HL-60 (cell line): ENCODE measurements around the gene GDF15.

Experiments used
- DNase-seq, 2 experiments: peaks; one replicate each; pipeline ENCODE4 v3.0.0-alpha.2; 2010 to 2020; ENCODE audit warnings: low read depth in 1 of 2, low spot score in 1 of 2
- H3K27ac ChIP-seq: fragments of 250-450 bp; sonication (Bioruptor Pico); replicated peaks from 2 replicates; pipeline ENCODE4 v1.5.1; 2020; ENCODE audit warnings: mild to moderate bottlenecking, moderate library complexity
- H3K27me3 ChIP-seq: fragments of 250-450 bp; sonication (Bioruptor Pico); 2 replicates; pipeline ENCODE4 v1.5.1; 2021; ENCODE audit warnings: mild to moderate bottlenecking, moderate library complexity; ENCODE audit not compliant: insufficient read depth, poor library complexity, severe bottlenecking
- H3K4me3 ChIP-seq: replicated peaks from 2 replicates; pipeline ENCODE4 v1.5.1; 2011; ENCODE audit warnings: mild to moderate bottlenecking, control low read depth, low read length; ENCODE audit not compliant: insufficient read depth
- GABPA ChIP-seq: IDR thresholded peaks from 2 replicates; pipeline ENCODE4 v1.6.1; 2012; ENCODE audit warnings: low read depth
- POLR2AphosphoS5 ChIP-seq: IDR thresholded peaks from 2 replicates; pipeline ENCODE4 v1.6.1; 2012; ENCODE audit warnings: low read depth
- SPI1 ChIP-seq: IDR thresholded peaks from 2 replicates; pipeline ENCODE4 v1.6.1; 2012; ENCODE audit warnings: low read depth, mild to moderate bottlenecking, borderline replicate concordance
- TF ChIP-seq, protein P1 (sequence below): IDR thresholded peaks from 2 replicates; pipeline ENCODE4 v1.6.1; 2012; ENCODE audit warnings: low read depth; ENCODE audit not compliant: insufficient replicate concordance
- TF ChIP-seq, protein P2 (sequence below): IDR thresholded peaks from one replicate; pipeline ENCODE4 v1.5.1; 2011; ENCODE audit warnings: low read length, control low read depth, inconsistent platforms; ENCODE audit not compliant: insufficient read depth

GDF15 gene

DNA sequence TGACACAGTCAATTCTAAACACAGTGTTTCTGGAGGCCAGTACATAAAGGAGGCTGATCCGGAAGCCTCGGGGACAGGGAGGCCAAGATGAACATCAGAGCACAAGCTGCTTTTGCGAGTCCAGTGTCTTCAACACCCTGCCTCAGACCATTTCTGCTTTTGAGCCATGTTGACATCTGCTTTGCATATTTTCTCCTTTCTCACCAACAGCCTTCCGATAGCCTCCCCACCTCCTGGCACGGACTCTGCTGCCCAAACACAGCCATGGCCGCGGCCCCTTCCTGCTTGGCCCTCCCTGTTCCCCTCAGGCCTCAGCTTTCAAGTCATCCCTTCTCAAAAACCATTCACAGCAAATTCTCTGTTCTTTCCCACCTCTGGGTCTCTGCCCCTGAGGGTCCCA lies 7.9 kb downstream of the GDF15 start:
- no peak for TF ChIP-seq GABPA
- TF ChIP-seq, protein P1, sequence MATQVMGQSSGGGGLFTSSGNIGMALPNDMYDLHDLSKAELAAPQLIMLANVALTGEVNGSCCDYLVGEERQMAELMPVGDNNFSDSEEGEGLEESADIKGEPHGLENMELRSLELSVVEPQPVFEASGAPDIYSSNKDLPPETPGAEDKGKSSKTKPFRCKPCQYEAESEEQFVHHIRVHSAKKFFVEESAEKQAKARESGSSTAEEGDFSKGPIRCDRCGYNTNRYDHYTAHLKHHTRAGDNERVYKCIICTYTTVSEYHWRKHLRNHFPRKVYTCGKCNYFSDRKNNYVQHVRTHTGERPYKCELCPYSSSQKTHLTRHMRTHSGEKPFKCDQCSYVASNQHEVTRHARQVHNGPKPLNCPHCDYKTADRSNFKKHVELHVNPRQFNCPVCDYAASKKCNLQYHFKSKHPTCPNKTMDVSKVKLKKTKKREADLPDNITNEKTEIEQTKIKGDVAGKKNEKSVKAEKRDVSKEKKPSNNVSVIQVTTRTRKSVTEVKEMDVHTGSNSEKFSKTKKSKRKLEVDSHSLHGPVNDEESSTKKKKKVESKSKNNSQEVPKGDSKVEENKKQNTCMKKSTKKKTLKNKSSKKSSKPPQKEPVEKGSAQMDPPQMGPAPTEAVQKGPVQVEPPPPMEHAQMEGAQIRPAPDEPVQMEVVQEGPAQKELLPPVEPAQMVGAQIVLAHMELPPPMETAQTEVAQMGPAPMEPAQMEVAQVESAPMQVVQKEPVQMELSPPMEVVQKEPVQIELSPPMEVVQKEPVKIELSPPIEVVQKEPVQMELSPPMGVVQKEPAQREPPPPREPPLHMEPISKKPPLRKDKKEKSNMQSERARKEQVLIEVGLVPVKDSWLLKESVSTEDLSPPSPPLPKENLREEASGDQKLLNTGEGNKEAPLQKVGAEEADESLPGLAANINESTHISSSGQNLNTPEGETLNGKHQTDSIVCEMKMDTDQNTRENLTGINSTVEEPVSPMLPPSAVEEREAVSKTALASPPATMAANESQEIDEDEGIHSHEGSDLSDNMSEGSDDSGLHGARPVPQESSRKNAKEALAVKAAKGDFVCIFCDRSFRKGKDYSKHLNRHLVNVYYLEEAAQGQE, result no peak
- TF ChIP-seq POLR2AphosphoS5, result no peak
- peak; percentile 69; the same call in 1 of the 2 replicates for TF ChIP-seq SPI1
- TF ChIP-seq, protein P2, sequence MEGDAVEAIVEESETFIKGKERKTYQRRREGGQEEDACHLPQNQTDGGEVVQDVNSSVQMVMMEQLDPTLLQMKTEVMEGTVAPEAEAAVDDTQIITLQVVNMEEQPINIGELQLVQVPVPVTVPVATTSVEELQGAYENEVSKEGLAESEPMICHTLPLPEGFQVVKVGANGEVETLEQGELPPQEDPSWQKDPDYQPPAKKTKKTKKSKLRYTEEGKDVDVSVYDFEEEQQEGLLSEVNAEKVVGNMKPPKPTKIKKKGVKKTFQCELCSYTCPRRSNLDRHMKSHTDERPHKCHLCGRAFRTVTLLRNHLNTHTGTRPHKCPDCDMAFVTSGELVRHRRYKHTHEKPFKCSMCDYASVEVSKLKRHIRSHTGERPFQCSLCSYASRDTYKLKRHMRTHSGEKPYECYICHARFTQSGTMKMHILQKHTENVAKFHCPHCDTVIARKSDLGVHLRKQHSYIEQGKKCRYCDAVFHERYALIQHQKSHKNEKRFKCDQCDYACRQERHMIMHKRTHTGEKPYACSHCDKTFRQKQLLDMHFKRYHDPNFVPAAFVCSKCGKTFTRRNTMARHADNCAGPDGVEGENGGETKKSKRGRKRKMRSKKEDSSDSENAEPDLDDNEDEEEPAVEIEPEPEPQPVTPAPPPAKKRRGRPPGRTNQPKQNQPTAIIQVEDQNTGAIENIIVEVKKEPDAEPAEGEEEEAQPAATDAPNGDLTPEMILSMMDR, result no peak
- peak in 1 of 2 experiments; percentile 70 for DNase-seq
- Histone ChIP-seq H3K4me3 (no peak overlapping the region), H3K27ac (peak overlapping the region; percentile 40), H3K27me3 (no peaks in the 10 kb centered on the region)

DNA sequence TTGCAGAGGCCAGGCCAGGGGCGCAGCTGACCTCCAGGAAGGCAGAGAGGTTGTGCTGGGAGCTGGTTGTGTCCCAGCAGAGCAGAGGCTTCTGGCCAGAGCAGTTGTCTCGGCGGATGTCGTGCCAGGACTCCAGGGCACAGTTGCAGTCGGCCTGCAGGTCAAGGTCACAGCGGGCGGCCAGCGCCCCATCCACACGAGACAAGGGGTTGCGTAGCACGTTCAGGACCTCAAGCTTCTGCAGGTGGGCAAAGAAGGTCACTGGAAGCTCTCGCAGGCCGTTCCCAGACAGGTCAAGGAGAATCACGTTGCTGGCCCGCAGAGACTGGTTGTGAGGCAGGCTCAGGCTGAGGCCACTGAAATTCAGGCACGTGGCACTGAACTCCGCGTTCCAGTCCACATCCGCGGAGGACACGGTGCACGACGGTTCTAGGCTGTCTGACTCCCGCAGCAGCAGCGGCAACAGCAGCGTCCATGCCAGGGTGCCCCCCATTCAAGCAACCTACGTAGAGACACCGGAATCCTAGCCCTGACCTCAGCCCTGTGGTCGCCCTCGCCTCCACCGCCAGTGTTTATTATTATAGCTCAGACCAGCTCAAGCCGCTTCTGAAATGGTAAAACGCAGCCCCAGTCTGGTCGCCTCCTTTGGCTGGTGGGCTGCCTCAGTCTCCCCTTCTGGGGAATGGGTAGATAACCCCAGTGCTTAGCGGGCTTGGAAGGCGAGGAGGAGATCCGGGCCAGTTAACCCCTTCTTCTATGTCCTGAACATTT lies 10.7 kb downstream of the GDF15 start:
- peak overlapping the region; percentile 45 for H3K4me3 ChIP-seq
- DNase-seq, result no peak
- no peaks in the 10 kb centered on the region for H3K27me3 ChIP-seq
- TF ChIP-seq GABPA (no peak), POLR2AphosphoS5 (no peak), SPI1 (no peak)
- TF ChIP-seq, protein P2, result no peak
- TF ChIP-seq, protein P1, result no peak
- H3K27ac ChIP-seq, result peak overlapping the region; percentile 79

DNA sequence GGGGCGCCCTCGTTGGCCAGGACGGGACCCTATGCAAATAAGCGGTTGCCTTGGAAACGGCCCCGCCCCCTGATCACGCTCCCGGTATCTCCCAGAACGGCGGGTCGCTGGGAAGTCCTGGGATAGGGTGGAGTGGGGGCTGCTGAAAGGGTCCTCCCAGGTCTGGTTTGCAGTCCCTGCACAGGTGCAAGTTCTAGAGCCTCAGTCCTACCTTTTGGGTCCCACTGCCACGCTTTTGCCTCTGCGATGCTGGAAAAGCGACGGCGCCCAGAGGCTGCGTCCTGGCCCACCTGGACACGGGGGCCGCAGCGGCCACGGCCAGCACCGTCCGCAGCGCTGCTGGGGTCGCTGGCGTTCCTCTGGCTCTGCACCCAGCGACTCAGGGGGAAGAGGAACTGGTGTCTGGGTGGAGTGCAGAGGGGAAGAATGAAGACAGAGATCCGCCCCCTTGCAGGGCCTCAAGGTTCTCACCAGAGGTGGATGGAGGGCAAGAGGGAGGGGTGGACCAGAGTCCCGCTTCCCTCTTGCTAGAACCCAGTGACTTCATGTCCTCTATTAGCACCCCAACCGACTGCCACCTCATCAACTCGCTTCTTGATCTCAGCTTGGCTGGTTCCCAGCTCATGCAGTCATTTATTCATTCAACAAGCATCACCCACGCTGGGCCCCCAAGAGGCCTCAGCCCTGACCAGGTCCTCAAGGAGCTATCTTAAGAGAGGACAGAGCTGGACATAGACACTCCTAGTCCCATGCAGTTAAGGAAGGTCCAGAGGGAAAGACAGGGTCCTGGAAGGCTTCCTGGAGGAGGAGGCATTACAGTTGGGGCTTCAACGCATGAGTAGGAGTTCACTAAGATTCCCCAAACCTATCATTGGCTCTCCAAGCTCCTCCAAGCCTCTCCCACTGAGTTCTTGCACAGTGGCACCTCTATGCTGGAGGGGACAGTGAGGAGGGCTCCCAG lies 11.6 kb downstream of the GDF15 start, which contains the start of gene LRRC25:
Gene LRRC25, minus strand, starts transcription at position 381 of the 961 bp plus-strand sequence. CDS start 659 bp downstream, outside the sequence.
- DNase-seq, result peak; percentile 95 to 98
- peak within 1 kb of the TSS; percentile 79 for H3K27ac ChIP-seq
- no peaks in the 10 kb centered on the region for H3K27me3 ChIP-seq
- TF ChIP-seq GABPA (no peak), POLR2AphosphoS5 (peak; percentile 69), SPI1 (peak; percentile 93)
- TF ChIP-seq, protein P1, result no peak
- TF ChIP-seq, protein P2, result no peak
- peak within 1 kb of the TSS; percentile 45 for H3K4me3 ChIP-seq
